ENCODE data around the gene NMUR2.

NMUR2 gene

GRCh38 chr5:152367554-152367953 is 37.5 kb downstream of the NMUR2 start:
- DNase-seq, result no peak

GRCh38 chr5:152366716-152367115 is 38.4 kb downstream of the NMUR2 start:
- DNase-seq, result no peak

GRCh38 chr5:152364899-152365298 is 40.2 kb downstream of the NMUR2 start:
- DNase-seq, result no peak

GRCh38 chr5:152364172-152364571 is 40.9 kb downstream of the NMUR2 start:
- no peak for DNase-seq

GRCh38 chr5:152358861-152359568 is 46.1 kb downstream of the NMUR2 start:
- no peak for DNase-seq

GRCh38 chr5:152356506-152356905 is 48.6 kb downstream of the NMUR2 start:
- no peak for DNase-seq

GRCh38 chr5:152355061-152355460 is 50.0 kb downstream of the NMUR2 start:
- DNase-seq, result no peak

GRCh38 chr5:152353001-152353400 is 52.1 kb downstream of the NMUR2 start:
- no peak for DNase-seq

- DNase-seq, result peak; percentile 25
Measured at GRCh38 chr5:152349683-152350526, 55.2 kb downstream of the NMUR2 start.

Data from CD4-positive, alpha-beta T cell treated with Interleukin-12 subunit alpha and Interleukin-12 subunit beta, for 1 hour (primary cell).